GM13977 (cell line): ENCODE data around the gene CXCL17.
"Not testable (repeated sequence)": the region's sequence is repeated elsewhere in the genome, so short reads cannot be mapped to it uniquely, and the experiment has no call there.

Experiments
- DNase-seq: peaks from one replicate; pipeline ENCODE4 v3.0.0; 2012; ENCODE audit warnings: low spot score
- CTCF ChIP-seq: IDR thresholded peaks from 2 replicates; pipeline ENCODE4 v1.5.1; 2012; ENCODE audit warnings: mild to moderate bottlenecking, control low read depth; ENCODE audit not compliant: insufficient read depth; ENCODE audit errors: extremely low read depth, missing control alignments
- in situ Hi-C: fragments of 300-500 bp; cut with MboI; formaldehyde crosslinking; loops from one replicate; pipeline ENCODE4 v1.12.0; 2022; ENCODE audit warnings: low sequenced_read_pairs, low pct_unique_long_range_greater_than_20kb, mixed read lengths, inconsistent platforms; ENCODE audit not compliant: unreplicated experiment

Gene CXCL17

GRCh38 chr19:42452590-42452989 lies 9.8 kb upstream of the CXCL17 start:
- in situ Hi-C loops, result no loop called here
- no peak for DNase-seq
- TF ChIP-seq CTCF, result no peak

GRCh38 chr19:42450314-42450934 lies 7.7 kb upstream of the CXCL17 start:
- peak; percentile 80 for DNase-seq
- peak; percentile 92 for TF ChIP-seq CTCF
- in situ Hi-C loops, result no loop called here

- DNase-seq, in situ Hi-C loops: not testable (repeated sequence)
Observed at GRCh38 chr19:42448306-42448705, 5.6 kb upstream of the CXCL17 start.

- no peak for TF ChIP-seq CTCF
- in situ Hi-C loops, result no loop called here
Observed at GRCh38 chr19:42445948-42446347, 3.2 kb upstream of the CXCL17 start.

GRCh38 chr19:42443944-42444398 lies 1.2 kb upstream of the CXCL17 start:
- in situ Hi-C loops, result no loop called here
- TF ChIP-seq CTCF, result no peak
- DNase-seq, result no peak

More at GRCh38 chr19:42445948-42446347, 3.2 kb upstream of the CXCL17 start:
- no peak for DNase-seq

GRCh38 chr19:42441049-42441445 lies 1.7 kb downstream of the CXCL17 start:
- no peak for TF ChIP-seq CTCF
- no peak for DNase-seq
- in situ Hi-C loops, result no loop called here

GRCh38 chr19:42440357-42441048 lies 2.2 kb downstream of the CXCL17 start:
- in situ Hi-C loops, result no loop called here
- peak; percentile 66 for DNase-seq
- TF ChIP-seq CTCF, result peak; percentile 92
